ENCODE data around the gene MAPKAPK2. TPM values are rescaled to one million over a fixed set of nuclear protein-coding genes. Genes with fewer than 3 reads are reported as not detected.

Gene MAPKAPK2
- total RNA-seq, 2 donors from 2014 or later, result 101 to 102 TPM

DNA sequence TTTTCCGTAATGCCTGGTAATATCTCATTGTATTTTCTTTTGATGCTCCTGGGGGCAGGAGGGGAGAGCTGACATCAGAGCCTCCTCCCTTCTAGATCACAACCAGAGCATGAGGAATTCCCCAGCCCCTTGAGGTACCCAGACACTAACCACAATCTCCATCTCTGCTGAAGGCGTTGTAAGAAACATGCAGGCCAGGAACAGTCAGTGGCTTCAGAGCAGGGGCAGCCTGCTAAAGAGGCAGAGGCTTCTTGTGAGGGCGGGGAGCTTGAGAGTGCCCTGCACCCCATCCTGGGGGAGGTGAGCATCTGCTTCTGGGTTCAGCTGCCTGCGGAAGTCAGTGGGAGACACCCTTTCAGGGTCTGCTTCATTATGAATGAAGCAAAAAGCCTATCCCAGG, 19.0 kb downstream of the MAPKAPK2 start:
- Mint-ChIP-seq H3K4me1 (ENCODE audit: low read depth) (peaks cover 89% of the 10 kb centered on the region), H3K9me3 (no peaks in the 10 kb centered on the region), H3K27me3 (ENCODE audit: low read depth) (no peaks in the 10 kb centered on the region), H3K27ac (peak overlapping the region; percentile 89), H3K36me3 (ENCODE audit: insufficient read depth in 2 of 2) (peaks cover 0 to 3% of the 10 kb centered on the region in 2 donors), H3K4me3 (peak overlapping the region; percentile 58 to 83)
- peak; percentile 76 to 82 for ATAC-seq (replicated peaks in 1 of 2)
- peak; percentile 53 to 69 for DNase-seq

DNA sequence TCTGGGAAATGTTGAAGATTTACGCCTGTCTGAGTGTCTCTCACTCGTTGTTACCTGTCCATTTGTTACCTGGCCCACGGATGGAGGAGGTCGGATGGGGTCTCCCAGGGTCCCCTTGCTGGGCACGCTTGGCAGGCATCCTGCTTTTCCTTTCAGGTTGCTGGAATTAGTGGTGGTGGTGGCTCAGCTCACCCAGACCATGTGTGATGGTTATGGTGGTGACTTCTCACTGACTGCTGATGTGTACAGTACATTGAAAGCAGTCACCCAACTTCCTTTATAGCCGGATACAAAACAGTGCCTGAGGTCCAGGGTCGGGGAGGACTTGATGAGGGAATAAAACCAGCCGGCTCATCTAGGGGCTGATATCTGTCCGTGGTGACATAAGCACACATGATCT, 19.5 kb downstream of the MAPKAPK2 start:
- Mint-ChIP-seq H3K27ac (peak overlapping the region; percentile 89), H3K36me3 (ENCODE audit: insufficient read depth in 2 of 2) (peaks cover 0 to 3% of the 10 kb centered on the region in 2 donors), H3K9me3 (no peaks in the 10 kb centered on the region), H3K27me3 (ENCODE audit: low read depth) (no peaks in the 10 kb centered on the region), H3K4me1 (ENCODE audit: low read depth) (peaks cover 89% of the 10 kb centered on the region), H3K4me3 (peak overlapping the region; percentile 58 to 83)
- DNase-seq, result no peak
- peak; percentile 23 to 38 for ATAC-seq (replicated peaks in 1 of 2)

DNA sequence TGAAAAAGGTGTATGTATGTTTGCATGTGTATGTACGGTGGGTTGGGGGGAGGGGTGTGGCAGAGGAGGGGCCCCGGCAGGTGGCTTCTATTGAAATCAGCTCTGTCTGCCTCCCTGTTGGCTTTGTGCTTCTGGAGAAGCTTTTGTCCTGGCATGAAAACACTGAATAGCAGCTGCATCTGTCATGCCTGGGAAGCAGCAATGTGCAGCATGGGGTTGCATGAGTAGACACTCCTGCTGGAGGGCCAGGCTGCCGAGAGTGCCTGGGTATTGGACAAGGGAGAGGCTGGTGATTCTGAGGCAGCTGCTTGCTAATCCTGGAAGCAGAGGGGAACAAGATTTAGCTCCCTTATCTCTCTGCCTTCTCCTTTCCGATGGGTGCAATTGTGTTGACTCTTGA, 20.5 kb downstream of the MAPKAPK2 start:
- H3K4me1 Mint-ChIP-seq (ENCODE audit: low read depth), result peaks cover 89% of the 10 kb centered on the region
- peak overlapping the region; percentile 78 for H3K27ac Mint-ChIP-seq
- peak overlapping the region; percentile 58 to 83 for H3K4me3 Mint-ChIP-seq
- ATAC-seq (replicated peaks in 1 of 2), result no peak
- no peak for DNase-seq
- H3K9me3 Mint-ChIP-seq, result no peaks in the 10 kb centered on the region
- no peaks in the 10 kb centered on the region for H3K27me3 Mint-ChIP-seq (ENCODE audit: low read depth)
- peaks cover 0 to 3% of the 10 kb centered on the region in 2 donors for H3K36me3 Mint-ChIP-seq (ENCODE audit: insufficient read depth in 2 of 2)

DNA sequence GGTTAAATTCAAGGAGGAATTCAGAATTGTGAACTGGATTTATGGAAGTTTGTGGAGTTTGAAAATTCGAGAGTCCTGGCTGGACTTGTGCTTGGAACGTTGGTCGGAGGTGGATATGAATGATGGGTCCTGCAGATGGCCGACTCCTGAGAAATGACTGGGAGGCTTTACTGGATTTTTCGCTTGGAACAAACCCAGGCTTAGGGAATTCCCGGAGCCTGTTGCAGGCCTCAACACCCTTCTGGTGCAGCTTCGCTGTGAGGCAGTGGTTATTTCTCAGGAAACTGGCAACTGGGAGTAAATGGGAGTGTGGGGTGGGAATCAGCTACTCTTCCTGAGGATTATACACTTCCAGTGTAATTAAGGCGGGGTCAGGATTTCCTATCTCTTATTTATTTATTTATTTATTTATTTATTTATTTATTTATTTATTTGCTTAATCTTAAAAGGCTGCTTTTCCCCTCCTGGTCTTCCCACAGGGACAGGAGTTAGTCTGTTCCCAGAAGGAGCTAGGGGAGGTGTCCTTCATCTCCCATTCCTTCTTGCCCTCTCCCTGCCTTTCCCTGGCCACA, 21.1 kb downstream of the MAPKAPK2 start:
- peak overlapping the region; percentile 58 to 83 for H3K4me3 Mint-ChIP-seq
- peak overlapping the region; percentile 78 for H3K27ac Mint-ChIP-seq
- H3K9me3 Mint-ChIP-seq, result no peaks in the 10 kb centered on the region
- H3K36me3 Mint-ChIP-seq (ENCODE audit: insufficient read depth in 2 of 2), result peaks cover 0 to 3% of the 10 kb centered on the region in 2 donors
- no peaks in the 10 kb centered on the region for H3K27me3 Mint-ChIP-seq (ENCODE audit: low read depth)
- peaks cover 89% of the 10 kb centered on the region for H3K4me1 Mint-ChIP-seq (ENCODE audit: low read depth)
- ATAC-seq (replicated peaks in 1 of 2) (no peak), DNase-seq (no peak)

DNA sequence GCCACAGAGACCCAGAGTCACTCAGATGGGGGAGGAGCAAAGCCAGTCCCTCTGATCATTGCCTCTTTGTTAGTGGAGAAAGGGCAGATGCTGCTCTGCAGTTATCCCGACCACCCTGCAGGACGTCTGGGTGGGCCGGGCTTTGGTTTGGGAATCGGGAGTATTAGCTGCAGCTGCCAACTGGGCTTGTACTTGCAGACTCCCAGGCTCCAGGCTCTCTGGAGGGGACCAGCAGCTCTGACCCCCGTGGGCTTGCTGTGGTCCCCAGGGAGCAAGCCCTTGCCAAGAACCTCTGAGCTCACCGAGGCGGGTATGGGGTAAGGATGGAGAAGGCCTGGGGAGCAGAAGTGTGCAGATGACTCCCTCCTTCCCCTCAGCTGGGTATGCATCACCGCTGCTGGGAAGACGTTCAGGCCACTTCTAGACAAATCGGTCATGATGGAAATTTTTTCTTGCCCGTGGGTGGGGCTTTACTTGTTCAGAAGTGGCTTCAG, 21.6 kb downstream of the MAPKAPK2 start:
- Mint-ChIP-seq H3K27me3 (ENCODE audit: low read depth) (no peaks in the 10 kb centered on the region), H3K36me3 (ENCODE audit: insufficient read depth in 2 of 2) (peaks cover 0 to 3% of the 10 kb centered on the region in 2 donors), H3K9me3 (no peaks in the 10 kb centered on the region), H3K27ac (peak overlapping the region; percentile 34), H3K4me1 (ENCODE audit: low read depth) (peaks cover 84% of the 10 kb centered on the region), H3K4me3 (peak overlapping the region; percentile 54 to 67)
- ATAC-seq (replicated peaks in 1 of 2) (peak; percentile 82 to 85), DNase-seq (peak; percentile 71 to 72)

DNA sequence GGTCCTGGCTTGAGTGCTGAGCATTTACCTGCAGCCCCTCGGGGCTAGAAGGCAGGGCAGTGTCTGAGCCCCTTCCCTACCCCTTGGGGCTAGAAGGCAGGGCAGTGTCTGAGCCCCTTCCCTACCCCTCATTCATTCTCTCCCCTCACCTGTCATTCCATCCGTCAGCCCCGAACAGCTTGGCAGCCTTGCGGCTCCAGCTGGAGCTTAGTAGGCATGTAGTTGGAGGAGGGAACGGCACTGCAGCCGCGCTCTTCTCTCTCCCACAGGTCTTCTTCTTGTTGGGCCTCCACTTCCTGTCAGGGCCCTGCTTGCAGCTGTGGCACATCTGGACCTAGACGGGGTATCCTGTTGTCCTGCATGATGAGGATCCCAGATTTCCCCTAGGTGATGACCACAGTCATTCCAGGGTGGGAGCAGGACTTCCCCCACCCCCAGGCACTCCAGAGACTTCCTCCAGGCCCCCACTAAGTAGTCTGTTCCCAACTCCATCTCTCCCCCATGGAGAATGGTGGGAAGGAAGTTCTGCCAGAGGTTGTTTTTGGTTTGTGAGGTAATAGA, 22.2 kb downstream of the MAPKAPK2 start:
- peak overlapping the region; percentile 48 for H3K27ac Mint-ChIP-seq
- DNase-seq, result no peak
- H3K27me3 Mint-ChIP-seq (ENCODE audit: low read depth), result no peaks in the 10 kb centered on the region
- peaks cover 86% of the 10 kb centered on the region for H3K4me1 Mint-ChIP-seq (ENCODE audit: low read depth)
- no peaks in the 10 kb centered on the region for H3K9me3 Mint-ChIP-seq
- ATAC-seq (replicated peaks in 1 of 2), result peak in 1 of 2 donors; percentile 3
- H3K4me3 Mint-ChIP-seq, result peak overlapping the region; percentile 54 to 67
- H3K36me3 Mint-ChIP-seq (ENCODE audit: insufficient read depth in 2 of 2), result peaks cover 0 to 3% of the 10 kb centered on the region in 2 donors

DNA sequence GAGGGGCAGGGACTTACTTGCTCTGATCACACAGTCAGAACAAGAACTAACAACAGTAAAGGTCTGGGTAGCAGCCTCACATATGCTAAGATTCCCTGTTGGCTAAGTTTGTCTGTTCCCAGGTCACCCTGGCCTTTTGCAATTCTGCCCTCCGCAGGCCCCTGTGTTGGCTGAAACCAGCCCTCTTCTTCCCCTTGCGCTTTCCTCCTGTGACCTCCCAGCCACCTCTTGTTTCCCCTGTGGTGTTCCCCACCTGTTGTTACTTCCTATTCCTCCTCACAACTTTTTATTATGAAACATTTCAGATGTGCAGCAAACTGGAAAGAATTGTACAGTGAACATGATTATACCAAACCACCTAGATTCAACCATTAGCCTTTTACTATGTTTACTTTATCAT, 23.4 kb downstream of the MAPKAPK2 start:
- DNase-seq (no peak), ATAC-seq (replicated peaks in 1 of 2) (peak in 1 of 2 donors; percentile 5)
- Mint-ChIP-seq H3K36me3 (ENCODE audit: insufficient read depth in 2 of 2) (no peaks in the 10 kb centered on the region), H3K27ac (peak overlapping the region; percentile 87), H3K4me3 (peak overlapping the region; percentile 54 to 67), H3K9me3 (no peaks in the 10 kb centered on the region), H3K27me3 (ENCODE audit: low read depth) (no peaks in the 10 kb centered on the region), H3K4me1 (ENCODE audit: low read depth) (peaks cover 87% of the 10 kb centered on the region)

DNA sequence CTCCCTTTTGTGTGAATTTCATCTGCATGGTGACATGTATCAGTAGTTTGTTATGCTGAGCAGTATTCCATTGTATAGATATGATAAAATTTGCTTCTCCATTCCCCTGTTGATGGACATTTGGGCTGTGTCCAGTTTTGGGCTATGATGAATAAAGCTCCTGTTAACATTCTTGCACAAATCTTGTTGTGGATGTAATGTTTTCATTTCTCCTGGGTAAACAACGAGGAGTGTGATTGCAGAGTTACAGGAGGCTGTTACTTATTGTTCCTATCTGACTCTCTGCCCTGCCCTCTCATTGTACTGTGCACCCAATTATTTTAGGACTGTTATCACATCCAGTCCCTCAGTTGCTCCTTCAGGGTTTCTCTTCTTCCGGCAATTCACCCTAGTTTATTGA, 24.2 kb downstream of the MAPKAPK2 start:
- DNase-seq (no peak), ATAC-seq (replicated peaks in 1 of 2) (no peak)
- Mint-ChIP-seq H3K9me3 (no peaks in the 10 kb centered on the region), H3K27me3 (ENCODE audit: low read depth) (no peaks in the 10 kb centered on the region), H3K36me3 (ENCODE audit: insufficient read depth in 2 of 2) (no peaks in the 10 kb centered on the region), H3K27ac (no peak overlapping the region), H3K4me1 (ENCODE audit: low read depth) (peaks cover 87% of the 10 kb centered on the region), H3K4me3 (no peak overlapping the region)

DNA sequence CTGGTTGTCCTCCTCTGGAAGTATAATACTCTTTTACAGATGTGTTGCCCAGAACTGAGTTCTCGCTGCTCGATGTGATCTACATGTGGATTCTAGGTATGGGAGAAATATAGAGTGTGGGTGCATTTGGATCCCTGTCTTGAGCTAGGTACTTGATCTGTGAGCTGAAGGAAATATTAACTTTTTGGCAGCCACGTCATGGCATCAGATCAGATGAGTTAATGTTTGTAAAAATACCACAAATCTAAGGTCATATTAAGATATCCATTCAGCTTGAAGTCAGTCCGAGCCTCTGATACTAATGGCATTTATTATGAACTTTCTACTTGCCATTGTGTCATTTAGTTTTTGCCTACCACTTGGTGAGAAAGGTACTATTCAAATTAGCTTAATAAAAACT, 24.6 kb downstream of the MAPKAPK2 start:
- peak overlapping the region in 1 of 2 donors; percentile 3 for H3K4me3 Mint-ChIP-seq
- no peaks in the 10 kb centered on the region for H3K27me3 Mint-ChIP-seq (ENCODE audit: low read depth)
- no peaks in the 10 kb centered on the region for H3K9me3 Mint-ChIP-seq
- no peaks in the 10 kb centered on the region for H3K36me3 Mint-ChIP-seq (ENCODE audit: insufficient read depth in 2 of 2)
- no peak for DNase-seq
- no peak for ATAC-seq (replicated peaks in 1 of 2)
- peaks cover 84% of the 10 kb centered on the region for H3K4me1 Mint-ChIP-seq (ENCODE audit: low read depth)
- no peak overlapping the region for H3K27ac Mint-ChIP-seq

DNA sequence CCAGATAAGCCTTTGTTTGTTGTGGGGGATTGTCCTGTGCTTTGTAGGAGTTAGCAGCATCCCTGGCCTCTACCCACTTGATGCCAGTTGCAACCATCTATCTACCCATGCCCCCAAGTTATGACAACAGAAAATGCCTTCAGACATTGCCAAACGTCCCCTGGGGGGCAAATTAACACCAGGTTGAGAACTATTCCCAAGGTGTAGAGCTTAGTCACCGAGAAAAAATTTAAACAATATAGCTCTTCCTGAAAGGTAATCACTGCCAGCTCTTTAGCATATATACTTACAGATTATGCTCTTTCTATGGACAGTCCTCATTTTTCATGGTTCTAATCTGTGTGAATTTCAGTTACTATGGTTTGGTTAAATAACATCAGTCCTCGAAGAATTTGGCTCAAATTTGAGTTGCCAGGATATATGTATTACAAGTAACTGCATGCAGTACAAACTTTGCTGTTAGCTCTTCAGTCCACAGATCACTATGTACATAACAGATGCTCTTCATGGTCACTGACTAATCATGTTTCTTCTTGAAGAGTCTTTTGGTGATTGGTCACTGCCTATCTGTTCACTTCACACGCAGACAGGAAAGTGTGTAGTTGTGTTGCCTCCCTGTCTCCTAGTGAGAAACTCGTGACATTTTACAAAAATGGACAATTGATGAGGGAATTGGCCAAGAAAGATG, 25.2 kb downstream of the MAPKAPK2 start:
- no peaks in the 10 kb centered on the region for H3K36me3 Mint-ChIP-seq (ENCODE audit: insufficient read depth in 2 of 2)
- peak overlapping the region; percentile 67 for H3K27ac Mint-ChIP-seq
- ATAC-seq (replicated peaks in 1 of 2) (no peak), DNase-seq (no peak)
- H3K9me3 Mint-ChIP-seq, result no peaks in the 10 kb centered on the region
- no peaks in the 10 kb centered on the region for H3K27me3 Mint-ChIP-seq (ENCODE audit: low read depth)
- H3K4me3 Mint-ChIP-seq, result peak overlapping the region in 1 of 2 donors; percentile 39
- H3K4me1 Mint-ChIP-seq (ENCODE audit: low read depth), result peaks cover 84% of the 10 kb centered on the region

DNA sequence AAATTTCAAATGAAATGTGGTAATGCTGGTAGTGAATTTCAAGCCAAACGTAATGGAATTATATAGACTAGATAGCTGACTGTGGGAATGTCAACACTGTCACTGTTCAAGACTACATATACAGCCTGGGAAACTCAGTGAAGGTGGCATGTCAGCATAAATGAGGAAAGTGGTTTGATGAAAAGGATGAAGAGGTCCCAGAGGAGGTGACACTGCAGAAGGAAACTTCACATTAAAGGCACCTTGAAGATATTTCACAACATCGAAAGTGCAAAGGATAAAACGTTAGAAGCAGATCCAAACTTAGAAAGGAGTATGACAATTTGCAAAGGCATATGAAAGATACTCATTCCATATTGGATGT, 25.7 kb downstream of the MAPKAPK2 start:
- DNase-seq (no peak), ATAC-seq (replicated peaks in 1 of 2) (no peak)
- no peaks in the 10 kb centered on the region for H3K9me3 Mint-ChIP-seq
- H3K27me3 Mint-ChIP-seq (ENCODE audit: low read depth), result no peaks in the 10 kb centered on the region
- H3K4me3 Mint-ChIP-seq, result peak overlapping the region in 1 of 2 donors; percentile 39
- H3K36me3 Mint-ChIP-seq (ENCODE audit: insufficient read depth in 2 of 2), result no peaks in the 10 kb centered on the region
- peak overlapping the region; percentile 67 for H3K27ac Mint-ChIP-seq
- H3K4me1 Mint-ChIP-seq (ENCODE audit: low read depth), result peaks cover 84% of the 10 kb centered on the region

DNA sequence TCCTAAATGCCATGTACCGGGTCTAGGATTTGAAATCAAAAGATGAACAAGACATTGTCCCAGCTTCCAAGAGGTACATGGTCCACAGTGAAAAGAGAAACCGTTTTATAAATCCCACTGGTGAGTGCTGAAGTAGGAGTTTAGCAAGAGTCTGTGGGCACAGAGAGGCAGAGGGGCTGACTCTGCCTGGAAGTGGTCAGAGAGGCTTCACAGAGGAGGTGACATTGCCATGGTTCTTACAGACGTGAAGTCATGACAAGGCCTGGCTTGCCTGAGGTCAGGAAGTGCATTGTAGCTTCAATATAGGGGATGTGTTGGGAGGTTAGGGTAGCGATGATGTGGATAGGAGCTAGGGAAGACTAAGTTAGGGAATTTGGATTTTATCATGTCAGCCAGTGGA, 28.4 kb downstream of the MAPKAPK2 start:
- DNase-seq (peak; percentile 38), ATAC-seq (replicated peaks in 1 of 2) (peak; percentile 67 to 78)
- H3K9me3 Mint-ChIP-seq, result no peaks in the 10 kb centered on the region
- no peaks in the 10 kb centered on the region for H3K36me3 Mint-ChIP-seq (ENCODE audit: insufficient read depth in 2 of 2)
- no peaks in the 10 kb centered on the region for H3K27me3 Mint-ChIP-seq (ENCODE audit: low read depth)
- peak overlapping the region; percentile 29 for H3K27ac Mint-ChIP-seq
- H3K4me3 Mint-ChIP-seq, result peak overlapping the region; percentile 21 to 37
- H3K4me1 Mint-ChIP-seq (ENCODE audit: low read depth), result peaks cover 86% of the 10 kb centered on the region

DNA sequence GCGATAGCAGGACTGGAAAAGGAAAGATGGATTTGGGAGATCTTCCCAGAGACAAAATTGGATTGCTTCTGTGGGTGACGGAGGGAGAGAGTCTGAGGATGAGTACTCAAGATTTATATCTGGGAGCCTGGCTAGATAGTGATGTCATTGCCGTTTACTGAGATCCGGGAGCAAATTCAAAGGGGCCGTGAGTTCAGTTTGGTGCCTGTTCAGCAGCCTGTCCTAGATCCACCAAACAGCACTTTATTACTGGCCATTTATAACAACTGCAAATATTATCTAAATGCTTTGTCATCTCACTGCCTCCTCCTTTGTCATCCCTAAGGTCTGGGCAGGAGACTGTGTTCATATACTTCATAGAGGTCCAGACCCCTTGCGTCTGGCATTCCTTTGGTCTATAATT, 29.2 kb downstream of the MAPKAPK2 start:
- ATAC-seq (replicated peaks in 1 of 2), result no peak
- H3K27ac Mint-ChIP-seq, result no peak overlapping the region

More for the DNA sequence above, 29.2 kb downstream of the MAPKAPK2 start:
- DNase-seq, result no peak
- no peaks in the 10 kb centered on the region for H3K27me3 Mint-ChIP-seq (ENCODE audit: low read depth)
- no peaks in the 10 kb centered on the region for H3K9me3 Mint-ChIP-seq
- H3K36me3 Mint-ChIP-seq (ENCODE audit: insufficient read depth in 2 of 2), result no peaks in the 10 kb centered on the region
- H3K4me3 Mint-ChIP-seq, result peak overlapping the region in 1 of 2 donors; percentile 5
- peaks cover 81% of the 10 kb centered on the region for H3K4me1 Mint-ChIP-seq (ENCODE audit: low read depth)

All from activated T-cell treated with anti-CD3 and anti-CD28 coated beads, Interleukin-2, amount 50 U/mL, for 72 hours (primary cell).